H1 (cell line): ENCODE results near the gene ENTPD6. TPM values are rescaled to one million over a fixed set of nuclear protein-coding genes. Genes with fewer than 3 reads are reported as not detected.

Experiments used
- CHD7 ChIP-seq: fragments of 300-600 bp; sonication (generic); IDR thresholded peaks from 2 replicates; pipeline ENCODE4 v1.7.1; 2012; ENCODE audit warnings: low read length, moderate library complexity, mild to moderate bottlenecking, inconsistent platforms; ENCODE audit not compliant: insufficient replicate concordance
- EZH2 ChIP-seq: fragments of 200-600 bp; sonication (generic); IDR thresholded peaks from 2 replicates; pipeline ENCODE4 v1.7.1; 2012; ENCODE audit warnings: low read depth, mild to moderate bottlenecking, moderate library complexity, low read length, inconsistent platforms; ENCODE audit not compliant: severe bottlenecking
- KDM1A ChIP-seq: fragments of 200-600, 300-600 bp; sonication (generic); IDR thresholded peaks from 2 replicates; pipeline ENCODE4 v1.7.1; 2016; ENCODE audit warnings: mild to moderate bottlenecking, low read length, borderline replicate concordance
- KDM4A ChIP-seq: IDR thresholded peaks from one replicate; pipeline ENCODE4 v1.7.1; 2012; ENCODE audit warnings: low read depth, mild to moderate bottlenecking, moderate library complexity, low read length, inconsistent platforms; ENCODE audit not compliant: severe bottlenecking
- MAX ChIP-seq: IDR thresholded peaks from 2 replicates; pipeline ENCODE4 v1.6.1; 2012; ENCODE audit warnings: inconsistent platforms
- NANOG ChIP-seq: IDR thresholded peaks from 2 replicates; pipeline ENCODE4 v1.6.1; 2011; ENCODE audit warnings: low read length, low read depth, mild to moderate bottlenecking, inconsistent platforms; ENCODE audit not compliant: insufficient read depth, poor library complexity, severe bottlenecking
- PHF8 ChIP-seq: fragments of 200-600 bp; sonication (generic); conservative IDR thresholded peaks from 2 replicates; pipeline ENCODE4 v1.7.1; 2012; ENCODE audit warnings: low read depth, mild to moderate bottlenecking, inconsistent platforms, low read length, moderate library complexity
- POLR2A ChIP-seq, 2 experiments: IDR thresholded peaks; 1 replicate in 1 of 2; 2 replicates in 1 of 2; pipeline ENCODE4 v1.6.1; 2011; ENCODE audit warnings: low read depth in 2 of 2, low read length in 2 of 2, mild to moderate bottlenecking in 2 of 2; ENCODE audit errors: control extremely low read depth in 1 of 2
- POU5F1 ChIP-seq: IDR thresholded peaks from 2 replicates; pipeline ENCODE4 v1.6.1; 2011; ENCODE audit warnings: low read depth, mild to moderate bottlenecking, low read length, moderate library complexity
- RXRA ChIP-seq: IDR thresholded peaks from 2 replicates; pipeline ENCODE4 v1.6.1; 2011; ENCODE audit warnings: low read depth, mild to moderate bottlenecking, low read length, moderate library complexity; ENCODE audit not compliant: insufficient read depth
- TEAD4 ChIP-seq: IDR thresholded peaks from 2 replicates; pipeline ENCODE4 v1.6.1; 2012; ENCODE audit warnings: low read depth, low read length, inconsistent platforms, mixed read lengths
- YY1 ChIP-seq: IDR thresholded peaks from 2 replicates; pipeline ENCODE4 v1.6.1; 2011; ENCODE audit warnings: low read depth, mild to moderate bottlenecking, low read length
- polyA plus RNA-seq, 7 experiments: library from polyadenylated mRNA; depleted of rRNA in 3 of 7; stranded (reverse) in 5 of 7; unstranded in 2 of 7; fragments of >200 nt in 5 of 7; fragments of 200-250 nt in 2 of 7; gene quantifications; 1 replicate in 5 of 7; 2 replicates in 1 of 7; 4 replicates in 1 of 7; pipeline versions ENCODE4 v1.2.1 to v1.2.3, GENCODE V29; 2011 to 2013; ENCODE audit warnings: missing spikeins in 2 of 7, mixed read lengths in 2 of 7
- total RNA-seq: library from RNA; stranded (reverse); fragmentation: NEBNext Ultra II Directional; extraction: Animal tissue kit (Norgen Biotek cat#: 25700); gene quantifications from 2 replicates; pipeline ENCODE4 v1.2.1, GENCODE V29; 2021

The ENTPD6 gene
- total and polyA plus RNA-seq, 2 of the 8 experiments (the other 6 are each of a cell fraction or from before 2014, with no cell fraction given), result 47.8 to 57.3 TPM

- TF ChIP-seq CHD7, result no peak
- no peak for TF ChIP-seq TEAD4
- TF ChIP-seq RXRA, result no peak
- no peak for TF ChIP-seq NANOG
- no peak for TF ChIP-seq KDM1A
- TF ChIP-seq POU5F1, result no peak
- TF ChIP-seq YY1, result no peak
- TF ChIP-seq EZH2, result no peak
- no peak for TF ChIP-seq MAX
- no peak for TF ChIP-seq KDM4A
- no peak for TF ChIP-seq POLR2A (IDR thresholded peaks at IDR 0.05; ENCODE audit: control extremely low read depth in 1 of 2, low read depth in 2 of 2, low read length in 2 of 2)
- TF ChIP-seq PHF8, result no peak
Measured at GRCh38 chr20:25211273-25211672, 15.8 kb downstream of the ENTPD6 start (continued).
